Esophagus squamous epithelium (tissue), 4 donors: ENCODE results near the gene YKT6.

Experiments
- POLR2A ChIP-seq, 4 donors: fragments of 450-650 bp; IDR thresholded peaks; one replicate each; pipeline ENCODE4 v1.6.1; 2017; ENCODE audit warnings: antibody characterized with exemption in 4 of 4, mild to moderate bottlenecking in 4 of 4, moderate library complexity in 3 of 4
- TF ChIP-seq, protein P1 (sequence below), 6 experiments: fragments of 450-650 bp in 4 of 6; fragments of 200-600 bp in 2 of 6; sonication (generic) in 2 of 6; IDR thresholded peaks; one replicate each; pipeline ENCODE4 v1.5.1; 2016 to 2019; ENCODE audit warnings: antibody characterized with exemption in 6 of 6, mild to moderate bottlenecking in 4 of 6, moderate library complexity in 4 of 6

DNA sequence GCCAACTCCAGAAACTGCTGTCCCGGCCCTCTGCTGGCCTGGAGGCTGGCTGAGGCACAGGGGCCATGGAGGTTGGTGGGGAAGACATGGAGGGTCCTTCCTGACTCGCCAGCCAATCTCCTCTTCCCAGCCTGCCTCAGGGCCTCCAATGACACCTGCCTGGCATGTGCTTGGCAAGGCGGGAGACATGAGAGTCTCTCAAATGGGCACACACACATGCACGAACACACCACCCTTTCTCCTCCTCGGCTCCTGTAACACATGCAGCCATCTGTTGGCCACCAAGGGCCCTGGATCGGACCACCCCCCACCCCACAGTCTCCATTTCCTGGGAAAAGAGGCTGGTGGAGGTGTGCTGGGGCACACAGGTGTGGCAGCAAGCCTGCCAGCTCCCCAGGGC is 56.4 kb downstream of the YKT6 start:
- TF ChIP-seq POLR2A (IDR thresholded peaks at IDR 0.05): no peak
- TF ChIP-seq, protein P1, sequence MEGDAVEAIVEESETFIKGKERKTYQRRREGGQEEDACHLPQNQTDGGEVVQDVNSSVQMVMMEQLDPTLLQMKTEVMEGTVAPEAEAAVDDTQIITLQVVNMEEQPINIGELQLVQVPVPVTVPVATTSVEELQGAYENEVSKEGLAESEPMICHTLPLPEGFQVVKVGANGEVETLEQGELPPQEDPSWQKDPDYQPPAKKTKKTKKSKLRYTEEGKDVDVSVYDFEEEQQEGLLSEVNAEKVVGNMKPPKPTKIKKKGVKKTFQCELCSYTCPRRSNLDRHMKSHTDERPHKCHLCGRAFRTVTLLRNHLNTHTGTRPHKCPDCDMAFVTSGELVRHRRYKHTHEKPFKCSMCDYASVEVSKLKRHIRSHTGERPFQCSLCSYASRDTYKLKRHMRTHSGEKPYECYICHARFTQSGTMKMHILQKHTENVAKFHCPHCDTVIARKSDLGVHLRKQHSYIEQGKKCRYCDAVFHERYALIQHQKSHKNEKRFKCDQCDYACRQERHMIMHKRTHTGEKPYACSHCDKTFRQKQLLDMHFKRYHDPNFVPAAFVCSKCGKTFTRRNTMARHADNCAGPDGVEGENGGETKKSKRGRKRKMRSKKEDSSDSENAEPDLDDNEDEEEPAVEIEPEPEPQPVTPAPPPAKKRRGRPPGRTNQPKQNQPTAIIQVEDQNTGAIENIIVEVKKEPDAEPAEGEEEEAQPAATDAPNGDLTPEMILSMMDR (IDR thresholded peaks at IDR 0.05): no peak
